GM18909 (cell line): Measurements from ENCODE around the gene ABCG1.

Source experiments
- ATAC-seq: cut with Tn5 transposase; IDR thresholded peaks from one replicate; pipeline ENCODE4 v1.9.1; 2021; ENCODE audit warnings: mild to moderate bottlenecking; ENCODE audit not compliant: unreplicated experiment, poor library complexity

Gene ABCG1

DNA sequence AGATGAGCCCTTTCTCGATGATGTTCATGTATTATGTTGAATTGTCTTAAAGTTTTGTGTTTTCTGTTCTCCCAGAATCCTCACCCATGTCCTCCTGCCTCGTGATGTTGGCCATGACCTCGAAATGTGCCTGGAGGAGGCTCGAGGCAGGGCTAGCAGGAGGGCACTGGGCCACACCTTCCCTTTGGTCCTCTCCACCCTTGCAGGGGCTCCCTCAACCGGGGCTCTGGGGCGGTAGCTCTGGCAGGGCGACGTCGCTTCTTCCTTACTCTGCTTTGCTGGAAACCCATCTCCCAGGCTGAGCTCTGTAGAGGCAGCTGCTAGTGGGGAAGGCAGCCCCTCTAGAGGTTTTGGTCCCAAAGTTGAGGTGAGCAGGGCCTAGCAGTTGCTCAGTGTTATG is 82.0 kb downstream of the ABCG1 start:
- ATAC-seq = no peak

DNA sequence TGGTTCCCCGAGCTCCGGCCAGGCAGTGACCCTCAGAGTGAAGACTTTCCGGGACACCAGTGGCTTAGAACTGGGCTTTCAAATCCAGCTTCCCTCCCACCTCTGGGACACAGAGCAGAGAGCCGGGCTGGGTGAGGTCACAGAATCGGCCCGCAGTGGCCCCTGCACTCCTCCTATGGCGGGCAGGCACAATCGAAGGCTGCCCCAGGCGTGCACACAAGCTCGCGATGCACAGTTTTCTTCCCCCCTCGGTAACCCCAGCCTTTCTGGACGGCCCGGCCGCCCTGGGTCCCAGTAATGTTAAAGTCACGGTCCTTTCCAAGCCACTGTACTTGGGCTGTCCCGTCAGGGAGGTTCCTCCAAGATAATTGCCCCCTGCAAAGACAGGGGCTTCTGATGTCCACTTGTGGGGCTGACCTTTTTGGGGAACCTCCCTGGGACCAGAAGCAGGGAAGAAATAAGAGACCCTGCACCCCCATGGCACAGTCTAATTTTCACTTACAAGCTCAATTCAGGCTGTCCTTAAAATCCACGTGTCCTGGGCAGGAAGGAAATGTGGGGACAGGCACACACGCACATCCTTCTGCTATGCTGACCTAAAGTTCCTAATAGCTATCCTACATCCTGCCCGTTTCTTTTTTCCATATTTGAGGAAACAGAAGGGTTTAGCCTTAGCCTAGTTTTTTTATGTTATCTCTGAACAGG is 82.6 kb downstream of the ABCG1 start:
- no peak for ATAC-seq

DNA sequence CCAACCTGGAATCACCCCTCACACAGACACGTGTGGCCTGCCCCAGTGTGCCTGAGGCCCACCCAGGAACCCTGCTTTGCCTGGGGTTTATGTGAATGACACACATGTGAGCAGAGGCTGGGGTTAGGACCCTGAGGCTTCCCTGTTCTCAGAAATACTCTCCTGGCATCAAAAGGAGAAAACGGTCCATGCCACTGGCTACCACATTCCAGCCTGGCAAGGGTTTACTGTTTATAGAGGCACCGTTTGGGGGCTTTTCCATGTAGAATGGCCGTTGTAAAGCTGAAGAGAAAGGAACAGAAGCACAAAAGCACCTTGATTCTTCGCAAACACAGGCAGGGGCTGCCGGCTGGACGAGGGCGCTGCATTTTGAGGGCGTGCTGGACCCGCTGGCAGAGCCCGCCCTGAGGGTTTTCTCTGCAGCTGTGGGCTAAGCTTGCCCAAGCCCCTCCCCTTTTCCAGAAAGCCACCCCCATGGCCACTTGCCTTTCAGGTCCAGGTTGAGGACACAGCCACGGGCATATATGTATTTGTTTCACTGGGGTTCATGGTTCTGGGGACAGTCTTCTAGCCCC is 83.2 kb downstream of the ABCG1 start:
- no peak for ATAC-seq

DNA sequence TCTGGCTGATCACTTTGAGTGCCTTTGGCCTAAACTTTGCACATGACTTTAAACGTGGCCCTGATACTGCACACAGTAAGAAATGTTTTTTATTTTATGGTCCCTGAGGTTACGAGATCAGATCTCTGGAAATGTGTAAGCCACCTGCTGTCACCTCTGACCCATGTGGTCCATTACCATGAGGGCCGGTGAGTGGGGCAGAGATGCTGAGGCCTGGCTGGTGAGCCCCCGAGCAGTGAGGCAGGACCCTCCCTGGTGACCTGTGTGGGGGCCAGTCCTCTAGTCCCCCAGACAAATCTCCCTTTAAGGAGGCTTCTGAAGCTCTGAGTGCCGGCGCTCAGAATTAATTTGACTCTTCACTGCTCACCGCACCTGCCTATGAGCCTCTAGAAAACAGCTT is 83.9 kb downstream of the ABCG1 start:
- ATAC-seq = no peak

DNA sequence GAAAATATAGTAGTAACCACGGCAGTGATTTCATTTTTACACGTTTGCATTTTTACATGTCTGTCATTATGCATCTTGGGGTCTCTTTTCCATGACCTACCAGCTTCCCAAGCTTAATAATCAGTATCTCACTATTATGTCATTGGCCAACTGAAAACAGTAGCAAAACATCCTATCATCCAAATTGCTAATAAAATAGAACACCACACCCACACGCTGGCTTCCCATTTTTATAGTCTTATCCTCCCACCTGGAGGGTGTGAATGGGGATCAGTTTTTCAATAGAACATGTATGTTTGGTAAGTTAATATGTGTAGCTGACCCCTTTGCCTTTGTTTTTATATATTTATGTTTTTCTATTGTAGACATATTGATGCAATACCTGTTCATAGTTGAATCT is 84.5 kb downstream of the ABCG1 start:
- no peak for ATAC-seq

DNA sequence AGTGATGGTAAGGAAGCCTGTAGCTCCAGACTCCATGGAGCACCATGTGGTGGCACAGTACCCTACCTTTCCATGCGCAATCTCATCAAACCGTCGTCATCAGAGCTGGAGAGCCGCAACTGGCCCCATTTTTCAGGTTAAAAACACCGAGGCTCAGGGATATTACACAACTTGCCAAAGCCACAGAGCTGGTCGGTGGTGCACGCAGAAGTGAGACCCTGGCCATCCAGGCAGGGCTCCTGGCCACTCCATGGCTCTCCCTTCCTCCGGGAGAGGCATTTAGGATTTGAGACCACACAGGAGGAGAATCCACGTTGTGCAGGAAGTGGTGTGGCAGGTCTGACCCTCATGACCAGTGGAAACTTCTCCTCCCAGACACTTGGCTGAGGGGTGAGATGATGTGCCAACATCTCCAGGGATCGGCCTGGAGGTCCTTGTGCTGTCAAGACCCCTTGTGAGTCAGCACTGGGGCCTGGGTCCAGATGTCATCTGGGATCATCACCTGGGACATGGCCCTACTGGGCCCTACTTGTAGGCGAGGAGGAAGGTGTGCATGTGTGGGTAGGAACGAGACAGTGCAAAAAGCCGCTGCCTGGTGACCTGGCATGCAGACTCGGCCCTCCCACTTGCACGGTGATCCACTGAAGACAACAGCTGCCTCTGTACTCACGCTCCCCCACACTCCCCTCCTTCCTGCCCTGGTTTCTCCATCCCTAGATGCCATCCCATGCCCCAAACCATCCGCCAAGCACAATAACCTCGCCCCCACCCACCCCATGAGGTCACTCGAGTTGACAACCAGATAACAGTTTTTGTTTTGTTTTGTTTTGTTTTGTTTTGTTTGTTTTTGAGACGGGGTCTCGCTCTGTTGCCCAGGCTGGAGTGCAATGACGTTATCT is 85.9 kb downstream of the ABCG1 start:
- no peak for ATAC-seq

DNA sequence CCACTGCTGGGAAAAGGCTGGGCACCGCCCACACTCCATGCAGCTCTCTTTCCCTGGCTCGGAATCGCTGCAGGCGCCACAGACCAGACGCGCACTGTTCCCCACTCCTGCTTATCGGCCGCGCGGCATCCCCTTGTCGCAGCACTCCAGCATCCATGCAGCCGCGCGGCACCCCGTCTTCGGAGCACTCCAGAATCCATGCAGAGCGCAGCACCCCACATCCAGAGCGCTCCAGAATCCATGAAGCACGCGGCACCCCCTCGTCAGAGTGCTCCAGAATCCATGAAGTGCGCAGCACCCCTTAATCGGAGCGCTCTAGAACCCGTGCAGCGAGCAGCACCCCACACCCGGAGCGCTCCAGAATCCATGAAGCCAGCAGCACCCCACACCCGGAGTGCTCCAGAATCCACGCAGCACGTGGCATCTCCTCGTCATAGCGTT is 86.8 kb downstream of the ABCG1 start:
- no peak for ATAC-seq

DNA sequence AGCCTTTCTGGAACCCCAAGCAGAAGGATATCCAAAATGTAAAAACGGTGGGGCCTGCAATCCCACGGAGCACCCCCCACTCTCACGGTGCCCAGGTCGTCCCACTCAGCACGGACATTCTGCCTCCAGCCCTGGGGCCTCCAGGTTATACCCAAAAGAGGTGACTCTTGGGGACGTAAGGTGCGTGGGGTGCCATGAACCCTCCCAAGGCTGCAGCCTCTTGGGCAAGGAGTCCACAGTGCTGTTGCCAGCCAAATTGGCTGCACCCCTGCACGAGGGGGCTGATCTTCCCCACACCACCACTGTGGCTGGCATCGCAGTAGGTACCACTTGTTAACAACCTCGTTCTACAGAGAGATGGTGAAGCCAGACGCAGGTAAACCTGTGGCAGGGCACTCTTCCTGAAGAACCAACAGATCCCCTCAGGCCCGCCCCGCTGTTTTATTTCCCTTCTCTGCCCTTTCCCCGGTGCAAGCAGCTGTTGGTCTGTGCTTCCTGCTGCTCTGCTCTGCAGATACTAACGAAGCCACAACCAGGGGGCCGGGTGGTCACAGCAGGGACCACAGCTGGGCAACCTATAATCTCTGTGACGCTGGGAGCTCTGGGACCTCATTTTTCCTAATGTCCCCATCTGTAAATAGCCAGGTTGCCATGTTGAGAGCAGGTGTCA is 87.6 kb downstream of the ABCG1 start:
- ATAC-seq = no peak

DNA sequence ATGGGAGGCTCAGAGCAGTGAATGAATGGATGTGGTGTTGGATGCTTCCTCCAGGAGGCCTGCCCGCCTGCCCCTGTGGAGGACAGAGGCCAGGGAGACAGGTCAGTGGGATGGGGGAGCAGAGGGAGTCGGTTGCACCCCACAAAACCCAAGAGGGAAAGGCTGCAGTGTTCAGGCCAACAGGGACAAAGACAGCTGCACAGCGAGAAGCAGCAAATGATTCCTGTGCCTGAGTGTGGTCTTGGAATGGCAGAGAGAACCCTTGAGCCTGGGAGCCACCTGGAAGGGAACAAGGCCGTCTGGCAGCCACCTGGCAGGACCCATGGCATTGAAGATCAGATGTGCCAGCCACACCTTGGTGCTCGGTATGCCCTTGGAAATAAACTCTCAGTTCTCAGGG is 88.2 kb downstream of the ABCG1 start:
- no peak for ATAC-seq

DNA sequence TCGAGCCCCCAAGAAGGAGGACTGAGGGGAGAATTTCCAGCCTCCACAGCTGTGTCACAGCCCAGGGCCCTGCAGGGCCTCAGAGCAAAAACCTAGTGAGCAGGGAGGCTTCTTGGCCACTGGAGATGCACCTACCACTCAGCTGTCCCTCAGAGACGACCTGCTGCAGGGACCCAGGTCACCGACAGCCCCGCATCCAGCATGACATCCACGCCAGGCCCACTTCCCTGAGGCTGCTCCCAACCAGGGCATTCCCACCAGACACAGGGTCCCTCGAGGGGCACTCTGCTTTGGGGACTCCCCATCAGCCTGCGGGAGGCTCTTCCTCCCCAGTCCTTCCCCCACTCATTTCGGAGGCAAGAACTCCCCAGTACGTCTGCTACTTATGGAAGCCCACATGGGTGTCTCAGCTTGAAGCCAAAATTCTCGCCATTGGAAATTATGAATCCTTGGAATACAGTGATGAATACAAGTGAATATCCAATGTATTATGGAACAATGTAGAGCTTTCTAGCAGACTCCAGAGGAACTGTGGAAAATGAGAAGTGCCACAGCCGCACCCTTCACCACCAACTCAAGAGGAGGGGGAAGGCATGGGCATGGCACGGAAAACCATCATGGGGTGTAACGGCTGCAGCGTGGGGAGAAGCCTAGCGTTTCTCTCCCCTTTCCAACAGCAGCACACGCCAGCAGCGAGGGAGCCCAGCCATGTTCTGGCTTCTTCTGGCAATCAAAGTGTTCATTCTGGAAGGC is 89.4 kb downstream of the ABCG1 start:
- ATAC-seq = no peak

DNA sequence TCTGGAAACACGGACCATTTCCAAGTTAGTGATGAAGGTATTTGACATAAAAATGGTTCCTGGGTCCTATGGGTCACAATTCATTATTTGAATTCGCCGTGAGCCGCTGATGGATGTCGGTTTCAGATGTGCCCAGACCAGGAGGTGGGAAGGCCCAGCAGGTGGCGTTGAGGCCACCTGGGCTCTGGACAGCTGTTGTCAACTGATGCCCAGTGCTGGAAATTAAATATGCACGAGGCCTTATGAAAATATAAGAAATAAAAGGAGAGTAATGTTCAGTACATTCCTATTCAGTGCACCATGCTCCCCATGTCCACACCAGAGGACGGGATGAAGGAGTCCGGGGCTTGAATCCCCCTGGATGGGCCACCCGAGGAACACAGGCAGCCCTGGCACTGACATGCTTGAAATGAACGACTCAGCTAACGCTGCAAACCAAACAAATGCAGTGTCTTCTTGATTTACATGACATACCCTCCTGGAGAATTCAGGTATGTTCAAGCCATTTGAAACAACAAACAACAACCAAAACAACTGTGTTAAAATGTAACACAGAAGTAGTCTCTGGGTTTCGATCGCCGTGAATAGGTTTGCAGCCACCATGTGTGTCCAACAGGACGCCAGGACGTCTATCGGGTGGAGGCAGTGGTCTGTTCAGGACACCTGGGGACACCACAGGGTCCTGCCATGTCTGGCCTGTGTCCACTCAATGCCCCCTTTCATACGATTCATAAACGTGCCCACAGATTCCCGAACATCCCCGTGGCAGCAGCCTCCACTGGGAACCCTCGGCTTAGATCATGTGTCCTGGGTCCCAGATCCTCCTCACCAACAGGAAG is 90.2 kb downstream of the ABCG1 start:
- ATAC-seq = no peak

DNA sequence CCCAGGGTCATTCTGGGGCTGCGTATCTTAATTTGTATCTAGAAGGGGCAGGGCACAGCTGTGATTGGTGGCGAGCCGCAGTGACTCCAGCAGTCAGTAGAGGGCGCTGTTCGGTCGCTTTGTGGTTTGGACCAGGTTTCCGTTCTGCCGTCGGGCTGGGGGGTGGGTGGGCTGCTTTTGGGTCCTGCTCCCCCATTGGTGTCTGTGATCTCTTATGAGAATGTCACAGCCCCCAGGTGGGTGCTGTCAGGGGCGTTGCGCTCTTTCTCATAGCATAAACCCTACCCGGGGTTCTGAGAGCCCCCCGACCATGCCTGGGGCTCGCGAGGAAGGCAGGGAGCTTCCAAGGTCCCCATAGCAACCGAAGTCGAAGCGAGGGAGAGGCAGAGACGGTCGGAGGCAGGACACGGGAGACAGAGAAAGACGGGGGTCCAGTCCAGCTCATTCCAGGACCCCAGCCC is 90.8 kb downstream of the ABCG1 start:
- no peak for ATAC-seq

DNA sequence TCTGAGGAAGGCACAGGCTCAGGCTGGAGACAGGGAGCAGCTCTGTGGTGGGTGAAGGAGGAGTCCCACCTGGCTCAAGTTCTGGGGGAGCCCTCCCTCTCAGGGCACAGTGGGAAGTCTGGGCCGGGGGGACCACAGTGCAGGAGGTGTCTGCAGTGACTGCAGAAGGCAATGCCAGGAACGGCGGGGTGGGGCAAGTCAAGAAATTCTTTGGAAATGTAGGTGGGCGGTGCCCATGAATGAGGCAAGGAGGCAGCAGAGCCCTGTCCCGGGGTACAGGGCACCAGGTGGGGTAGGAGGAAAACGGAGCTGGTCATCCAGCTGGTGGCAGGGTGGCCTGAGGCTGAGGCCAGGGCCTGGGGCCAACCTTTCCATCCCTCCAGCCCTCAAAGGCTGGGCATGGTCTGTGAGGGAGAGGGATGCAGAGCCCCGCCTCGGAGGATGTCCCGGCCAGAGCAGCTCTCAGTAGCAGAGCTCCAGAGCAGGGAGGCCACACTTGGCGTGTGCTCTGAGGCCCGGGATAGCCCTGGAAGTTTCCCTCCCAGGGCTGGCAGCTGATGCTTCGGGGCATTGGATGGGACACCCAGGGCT is 91.6 kb downstream of the ABCG1 start:
- ATAC-seq = no peak

DNA sequence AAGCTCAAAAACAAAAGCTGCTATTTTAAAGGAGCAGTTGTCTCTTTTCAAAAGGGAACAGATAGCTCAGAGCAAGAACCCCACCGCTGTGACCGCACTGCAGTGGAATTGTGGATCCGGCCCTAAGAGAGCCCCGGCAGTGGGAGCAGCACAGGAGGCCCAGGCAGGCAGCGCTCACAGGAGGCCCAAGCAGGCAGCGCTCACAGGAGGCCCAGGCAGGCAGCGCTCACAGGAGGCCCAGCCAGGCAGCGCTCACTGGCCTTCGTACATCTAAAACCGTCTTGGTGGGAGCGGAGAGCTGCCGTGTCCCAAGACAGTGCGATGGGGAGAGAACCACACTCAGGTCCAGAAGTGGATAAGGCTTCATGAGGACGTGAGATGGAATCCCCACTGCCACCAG is 92.2 kb downstream of the ABCG1 start:
- no peak for ATAC-seq

DNA sequence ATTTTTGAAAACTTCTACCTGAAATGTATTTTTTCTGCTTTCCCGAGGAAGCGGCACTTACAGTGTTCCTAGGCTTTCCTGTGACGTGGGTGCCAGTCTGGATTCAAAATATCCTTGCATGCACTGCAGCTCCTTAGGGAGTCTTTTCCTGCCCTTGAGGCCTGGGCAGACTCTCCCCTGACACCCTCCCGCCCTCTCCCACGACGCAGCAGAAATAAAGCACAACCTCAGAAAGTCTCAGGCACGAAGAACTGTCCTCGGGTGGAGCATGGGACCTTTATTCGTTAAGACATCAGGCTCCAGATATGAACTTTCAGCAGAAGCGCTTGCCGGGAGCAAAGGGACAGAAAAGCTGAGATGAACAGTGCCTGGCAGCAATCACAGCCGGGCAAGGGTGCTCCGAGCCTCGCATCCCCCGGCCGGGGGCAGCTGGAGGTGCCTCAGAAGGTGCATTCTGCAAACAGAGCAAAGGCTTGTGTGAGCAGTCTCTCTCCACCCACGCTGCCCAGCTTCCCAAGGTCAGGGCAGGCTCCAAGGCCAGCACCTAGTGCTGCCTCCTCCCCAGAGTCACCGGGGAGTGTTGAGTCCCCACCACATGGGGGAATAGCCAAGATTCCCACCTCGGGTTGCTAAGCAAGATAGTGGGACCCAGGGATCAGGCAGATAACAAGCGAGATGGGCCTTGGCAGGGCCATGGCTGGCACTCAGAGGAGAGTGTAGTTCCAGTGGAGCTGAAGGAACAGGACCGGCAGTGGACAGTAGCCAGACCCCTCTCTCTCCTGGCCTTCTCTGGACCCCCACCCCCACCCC is 93.1 kb downstream of the ABCG1 start:
- no peak for ATAC-seq

DNA sequence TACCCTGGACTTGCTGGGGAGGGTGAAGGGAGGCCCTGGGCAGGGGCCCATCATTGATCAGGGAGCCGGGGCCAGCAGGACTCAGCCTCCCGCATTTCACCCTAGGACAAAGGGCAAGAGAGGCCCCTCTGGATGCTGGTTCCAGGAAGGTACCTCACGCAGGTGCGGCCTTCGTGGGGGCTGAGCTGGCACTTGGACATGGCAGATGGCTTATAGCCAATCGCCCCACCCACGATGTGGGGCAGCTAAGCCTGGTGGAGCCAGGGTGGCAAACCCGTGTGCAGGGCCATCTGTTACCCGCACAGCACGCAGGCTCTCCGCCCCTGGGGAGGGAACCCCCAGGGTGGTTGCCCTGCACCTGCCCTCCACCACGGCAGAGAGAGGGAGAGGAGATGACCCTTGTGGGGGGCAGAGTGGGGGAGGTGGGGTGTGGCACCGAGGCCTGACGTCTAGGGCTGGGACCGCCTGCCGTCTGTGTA is 93.7 kb downstream of the ABCG1 start:
- no peak for ATAC-seq

DNA sequence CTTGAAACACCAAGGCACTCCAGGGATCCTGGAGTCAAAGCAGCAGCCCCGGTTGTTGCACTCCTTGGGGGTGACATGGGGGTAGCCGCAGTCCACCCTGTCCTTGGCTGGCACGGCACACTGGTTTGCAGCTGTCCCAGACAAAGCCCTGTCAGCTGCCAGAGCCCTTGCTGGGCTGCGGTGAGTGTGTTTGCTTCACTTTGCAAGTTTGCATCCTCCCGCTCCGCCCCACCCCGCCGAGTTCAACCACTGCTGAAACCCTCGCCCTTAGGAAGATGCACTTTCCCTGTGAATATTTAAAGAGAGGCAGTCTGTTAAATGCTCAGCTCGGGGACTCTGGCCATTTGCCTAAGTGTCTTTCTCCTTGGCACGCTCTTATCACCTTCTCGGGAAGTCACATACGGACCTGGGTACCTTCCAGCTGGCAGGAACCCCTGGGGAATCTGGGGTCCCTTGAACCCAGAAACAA is 94.6 kb downstream of the ABCG1 start:
- ATAC-seq = no peak
